ENCODE data around the gene CLIP4. TPM values are rescaled to one million over a fixed set of nuclear protein-coding genes. Genes with fewer than 3 reads are reported as not detected.
A peak's percentile ranks its signal among the peaks of the same experiment; 100 is the strongest.
"Not testable (repeated sequence)": the region's sequence is repeated elsewhere in the genome, so short reads cannot be mapped to it uniquely, and the experiment has no call there.

Gene CLIP4
- total and polyA plus RNA-seq, 2 of the 4 experiments (the other 2 are of a cell fraction): 29.7 to 66.3 TPM

DNA sequence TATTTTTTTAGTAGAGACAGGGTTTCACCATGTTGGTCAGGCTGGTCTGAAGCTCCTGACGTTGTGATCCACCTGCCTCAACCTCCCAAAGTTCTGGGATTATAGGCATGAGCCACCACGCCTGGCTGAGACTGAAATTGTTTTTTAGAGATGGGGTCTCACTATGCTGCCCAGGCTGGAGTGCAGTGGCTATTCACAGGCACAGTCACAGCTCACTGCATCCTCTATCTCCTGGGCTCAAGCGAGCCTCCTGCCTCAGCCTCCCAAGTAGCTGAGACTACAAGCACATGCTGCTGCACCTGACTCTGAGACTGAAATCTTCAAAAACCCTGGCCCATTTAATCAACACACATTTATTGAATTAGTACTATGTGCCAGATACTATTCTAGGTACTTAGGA lies 7.7 kb upstream of the CLIP4 start:
- H2BK120ac ChIP-seq (ENCODE audit: low read depth, low read length): peak overlapping the region; percentile 79
- H2AK9ac ChIP-seq (replicated peaks; ENCODE audit: low read depth, low read length, poor library complexity): peak overlapping the region; percentile 68
- in situ Hi-C loops (cut with MboI; ENCODE audit: low sequenced_read_pairs); ATAC-seq (ENCODE audit: low read depth); H3K56ac ChIP-seq (ENCODE audit: extremely low read depth, insufficient read depth, low read length); H3K4me3 ChIP-seq (ENCODE audit: insufficient read depth, low read depth, low read length); H3K9me3 ChIP-seq (ENCODE audit: control insufficient read depth, insufficient read depth, low read length); DNase-seq; H3K9me1 ChIP-seq (ENCODE audit: insufficient read depth, low read length); H3K36me3 ChIP-seq (ENCODE audit: control insufficient read depth, insufficient read depth, low read length); intact Hi-C loops (cut with micrococcal nuclease); H4K20me1 ChIP-seq (ENCODE audit: insufficient read depth, low read length); H3K79me1 ChIP-seq (ENCODE audit: low read depth in 1 of 2, low read length in 2 of 2); H2AFZ ChIP-seq (replicated peaks; ENCODE audit: low read length, poor library complexity); dilution Hi-C loops (cut with HindIII; ENCODE audit: low sequenced_read_pairs, unreplicated experiment); H3K4me2 ChIP-seq (ENCODE audit: low read depth, low read length); H3K9ac ChIP-seq (ENCODE audit: low read depth, low read length); BruUV-seq (replicated peaks); H2BK15ac ChIP-seq (ENCODE audit: low read depth, low read length); H3K27me3 ChIP-seq (ENCODE audit: control insufficient read depth, insufficient read depth, low read length): not testable (repeated sequence)
- H3K23ac ChIP-seq (ENCODE audit: low read depth, low read length): peak overlapping the region; percentile 51; the same call in 1 of the 2 replicates
- peak overlapping the region; percentile 68 for H3K18ac ChIP-seq (ENCODE audit: low read depth, low read length)
- H4K91ac ChIP-seq (ENCODE audit: insufficient read depth, low read depth, low read length): peak overlapping the region; percentile 77
- peak overlapping the region; percentile 53; the same call in 1 of the 2 replicates for H3K27ac ChIP-seq (ENCODE audit: insufficient read depth, low read length)
- peak overlapping the region; percentile 74 for H2BK20ac ChIP-seq (ENCODE audit: low read depth, low read length)
- POLR2A ChIA-PET (ENCODE audit: unreplicated experiment): interaction anchor here (0.5 kb wide), 1 partner anchor 11 kb away, joined by 8 read pairs; no protein-coding TSS in a partner anchor
- peak overlapping the region; percentile 58; the same call in 1 of the 2 replicates for H2AK5ac ChIP-seq (ENCODE audit: low read depth, low read length)
- H4K8ac ChIP-seq (ENCODE audit: low read depth in 2 of 2, low read length in 2 of 2): peak overlapping the region in 1 of 2 experiments; percentile 33; a peak in 1 of 4 replicates
- H4K5ac ChIP-seq (ENCODE audit: low read depth, low read length): peak overlapping the region; percentile 54; the same call in 1 of the 2 replicates
- peaks cover 12% of the 10 kb centered on the region for H3K4me1 ChIP-seq (ENCODE audit: control insufficient read depth, insufficient read depth, low read length)
- peak overlapping the region; percentile 64 for H2BK5ac ChIP-seq (ENCODE audit: low read depth, low read length, poor library complexity, severe bottlenecking)
- peak overlapping the region; percentile 74 for H3K4ac ChIP-seq (ENCODE audit: low read depth, low read length)
- CTCF ChIA-PET: interaction anchor here (0.8 kb wide), 1 partner anchor 31 kb away, joined by 3 read pairs; no protein-coding TSS in a partner anchor
- H3K14ac ChIP-seq (replicated peaks; ENCODE audit: low read depth, low read length): peak overlapping the region; percentile 51; the same call in 1 of the 2 replicates
- no CpG with 5 or more reads among the region's 3 CpGs for WGBS, 2 experiments (ENCODE audit: extremely low coverage in 2 of 2, insufficient read length in 1 of 2)
